Measurements from ENCODE around the gene SMCO1.

DNA sequence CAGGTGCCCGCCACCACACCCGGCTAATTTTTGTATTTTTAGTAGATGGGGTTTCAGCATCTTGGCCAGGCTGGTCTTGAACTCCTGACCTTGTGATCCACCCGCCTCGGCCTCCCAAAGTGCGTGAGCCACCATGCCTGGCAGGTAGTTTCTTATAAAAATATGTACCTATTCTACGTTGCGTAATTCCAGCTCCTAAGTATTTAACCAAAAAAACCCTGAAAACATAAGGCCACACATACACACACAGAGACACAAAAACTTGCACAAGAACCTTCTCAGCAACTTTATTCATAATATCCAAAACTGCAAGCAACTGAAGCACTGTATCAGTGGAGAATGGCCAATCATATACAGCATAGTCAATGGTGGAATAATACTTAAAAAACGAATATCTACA lies 16.8 kb downstream of the SMCO1 start:
- TF ChIP-seq SUZ12 (IDR thresholded peaks at IDR 0.05; ENCODE audit: extremely low read depth, insufficient read depth, insufficient read length) (no peak), ZNF274 (IDR thresholded peaks at IDR 0.05; ENCODE audit: low read depth, low read length) (no peak), YY1 (IDR thresholded peaks at IDR 0.05; ENCODE audit: insufficient read depth, insufficient read length) (no peak)
